HepG2 (cell line): ENCODE measurements around the gene PLXNB2. TPM values are rescaled to one million over a fixed set of nuclear protein-coding genes. Genes with fewer than 3 reads are reported as not detected.

Experiments
- FLYWCH1 ChIP-seq: sonication (generic); formaldehyde crosslinking; IDR thresholded peaks from 2 replicates; pipeline ENCODE4 v1.8.1; 2023; ENCODE audit warnings: mild to moderate bottlenecking, missing genetic modification reagents
- FOXA1 ChIP-seq, 2 experiments: fragments of 450-650 bp in 1 of 2; sonication (generic) in 1 of 2; formaldehyde crosslinking in 1 of 2; IDR thresholded peaks; 2 replicates each; pipeline versions ENCODE4 v1.4.0 to v1.6.1; 2016 to 2020; ENCODE audit warnings: missing genetic modification reagents in 1 of 2
- HIVEP1 ChIP-seq: sonication (generic); formaldehyde crosslinking; IDR thresholded peaks from 2 replicates; pipeline ENCODE4 v1.4.0; 2020; ENCODE audit warnings: mild to moderate bottlenecking, missing genetic modification reagents
- NBN ChIP-seq: fragments of 450-650 bp; conservative IDR thresholded peaks from 2 replicates; pipeline ENCODE4 v1.6.1; 2017
- NCOA2 ChIP-seq: sonication (generic); formaldehyde crosslinking; IDR thresholded peaks from 2 replicates; pipeline ENCODE4 v1.8.0; 2022; ENCODE audit warnings: inconsistent platforms
- PRPF4 ChIP-seq: fragments of 200-400 bp; formaldehyde crosslinking; IDR thresholded peaks from 2 replicates; pipeline ENCODE4 v1.6.1; 2016; ENCODE audit warnings: low read length, low read depth; ENCODE audit not compliant: poor library complexity, severe bottlenecking
- SRSF1 ChIP-seq: fragments of 200-400 bp; formaldehyde crosslinking; optimal IDR thresholded peaks from 2 replicates; pipeline ENCODE3; 2017; ENCODE audit warnings: mild to moderate bottlenecking, low read depth, low read length, moderate library complexity
- ZBTB7A ChIP-seq: sonication (generic); formaldehyde crosslinking; IDR thresholded peaks from 2 replicates; pipeline ENCODE4 v1.8.0; 2022; ENCODE audit warnings: mild to moderate bottlenecking, missing genetic modification reagents
- ZNF20 ChIP-seq: sonication (generic); formaldehyde crosslinking; IDR thresholded peaks from 2 replicates; pipeline ENCODE4 v1.4.0; 2020; ENCODE audit warnings: mild to moderate bottlenecking, moderate library complexity, missing genetic modification reagents
- ZNF264 ChIP-seq: sonication (generic); formaldehyde crosslinking; IDR thresholded peaks from 2 replicates; pipeline ENCODE4 v1.4.0; 2020; ENCODE audit warnings: missing genetic modification reagents
- ZNF281 ChIP-seq: sonication (generic); formaldehyde crosslinking; IDR thresholded peaks from 2 replicates; pipeline ENCODE4 v1.4.0; 2020; ENCODE audit warnings: missing genetic modification reagents, borderline replicate concordance
- ZNF569 ChIP-seq: sonication (generic); formaldehyde crosslinking; IDR thresholded peaks from 2 replicates; pipeline ENCODE4 v1.5.0; 2020; ENCODE audit warnings: mild to moderate bottlenecking, missing genetic modification reagents, moderate library complexity, borderline replicate concordance
- ZNF713 ChIP-seq: sonication (generic); formaldehyde crosslinking; IDR thresholded peaks from 2 replicates; pipeline ENCODE4 v1.4.0; 2020; ENCODE audit warnings: mild to moderate bottlenecking, missing genetic modification reagents
- ZNF747 ChIP-seq: sonication (generic); formaldehyde crosslinking; IDR thresholded peaks from 2 replicates; pipeline ENCODE4 v1.8.1; 2023; ENCODE audit warnings: missing genetic modification reagents, mild to moderate bottlenecking, borderline replicate concordance
- ZNF772 ChIP-seq: sonication (generic); formaldehyde crosslinking; IDR thresholded peaks from 2 replicates; pipeline ENCODE4 v1.5.0; 2020; ENCODE audit warnings: mild to moderate bottlenecking, missing genetic modification reagents
- polyA plus RNA-seq, 8 experiments: library from polyadenylated mRNA; depleted of rRNA in 3 of 8; stranded (reverse) in 7 of 8; unstranded in 1 of 8; fragments of >200 nt; fragmentation: Illumina TruSeq in 4 of 8; extraction: Trizol in 4 of 8; gene quantifications; 2 replicates each; pipeline versions ENCODE4 v1.2.1 to v1.2.3, GENCODE V29; 2011 to 2016; ENCODE audit warnings: low read depth in 4 of 8, missing spikeins in 1 of 8, mixed read lengths in 1 of 8; ENCODE audit not compliant: insufficient read depth in 1 of 8
- total RNA-seq, 5 experiments: library from RNA; depleted of rRNA; stranded (reverse); fragments of >200 nt; fragmentation: Illumina TruSeq; extraction: Trizol; gene quantifications; 2 replicates each; pipeline ENCODE4 v1.2.3, GENCODE V29; 2016; ENCODE audit warnings: low read depth in 1 of 5
- TF ChIP-seq, protein P1 (sequence below): sonication (generic); formaldehyde crosslinking; IDR thresholded peaks from 2 replicates; pipeline ENCODE4 v1.4.0; 2020; ENCODE audit warnings: mild to moderate bottlenecking, missing genetic modification reagents
- TF ChIP-seq, protein P2 (sequence below): IDR thresholded peaks from 2 replicates; pipeline ENCODE4 v1.6.1; 2016; ENCODE audit warnings: low read depth, control low read depth
- TF ChIP-seq, protein P3 (sequence below): fragments of 450-650 bp; IDR thresholded peaks from 2 replicates; pipeline ENCODE4 v1.6.1; 2017; ENCODE audit warnings: mild to moderate bottlenecking
- TF ChIP-seq, protein P4 (sequence below): sonication (generic); formaldehyde crosslinking; IDR thresholded peaks from 2 replicates; pipeline ENCODE4 v1.4.0; 2020; ENCODE audit warnings: missing genetic modification reagents

PLXNB2 gene
- total and polyA plus RNA-seq, 2 of the 13 experiments (the other 11 are each of a cell fraction or from before 2014, with no cell fraction given) = 32.6 to 68.9 TPM

DNA sequence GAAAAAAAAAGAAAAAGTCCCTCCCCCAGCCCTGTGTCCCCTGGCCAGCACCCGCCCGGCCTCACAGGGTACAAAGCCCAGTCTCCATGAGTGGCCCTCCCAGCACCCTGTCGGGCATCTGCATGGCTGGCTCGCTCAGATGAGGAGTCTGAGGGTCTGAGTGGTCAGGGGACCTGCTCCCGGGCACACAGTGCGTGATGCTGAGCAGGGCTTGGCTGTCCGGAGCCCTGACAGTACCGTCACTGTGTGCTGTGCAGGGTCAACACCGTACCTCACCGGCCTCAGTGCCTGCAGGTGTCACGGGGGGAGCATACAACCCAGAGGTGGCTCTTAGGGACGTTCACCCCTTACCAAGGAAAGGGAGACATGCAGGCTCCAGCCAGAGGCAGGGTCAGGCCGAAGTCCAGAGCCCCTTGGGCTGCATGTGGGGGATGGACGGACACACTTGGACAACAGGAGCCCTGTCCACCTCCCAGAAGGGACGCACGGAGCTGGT lies 3.6 kb upstream of the PLXNB2 start (continued):
- TF ChIP-seq, protein P1, sequence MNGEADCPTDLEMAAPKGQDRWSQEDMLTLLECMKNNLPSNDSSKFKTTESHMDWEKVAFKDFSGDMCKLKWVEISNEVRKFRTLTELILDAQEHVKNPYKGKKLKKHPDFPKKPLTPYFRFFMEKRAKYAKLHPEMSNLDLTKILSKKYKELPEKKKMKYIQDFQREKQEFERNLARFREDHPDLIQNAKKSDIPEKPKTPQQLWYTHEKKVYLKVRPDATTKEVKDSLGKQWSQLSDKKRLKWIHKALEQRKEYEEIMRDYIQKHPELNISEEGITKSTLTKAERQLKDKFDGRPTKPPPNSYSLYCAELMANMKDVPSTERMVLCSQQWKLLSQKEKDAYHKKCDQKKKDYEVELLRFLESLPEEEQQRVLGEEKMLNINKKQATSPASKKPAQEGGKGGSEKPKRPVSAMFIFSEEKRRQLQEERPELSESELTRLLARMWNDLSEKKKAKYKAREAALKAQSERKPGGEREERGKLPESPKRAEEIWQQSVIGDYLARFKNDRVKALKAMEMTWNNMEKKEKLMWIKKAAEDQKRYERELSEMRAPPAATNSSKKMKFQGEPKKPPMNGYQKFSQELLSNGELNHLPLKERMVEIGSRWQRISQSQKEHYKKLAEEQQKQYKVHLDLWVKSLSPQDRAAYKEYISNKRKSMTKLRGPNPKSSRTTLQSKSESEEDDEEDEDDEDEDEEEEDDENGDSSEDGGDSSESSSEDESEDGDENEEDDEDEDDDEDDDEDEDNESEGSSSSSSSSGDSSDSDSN (CRISPR knock-in tag) = peak; percentile 65
- no peak for TF ChIP-seq ZNF569 (CRISPR knock-in tag)
- no peak for TF ChIP-seq FLYWCH1 (CRISPR knock-in tag)
- TF ChIP-seq, protein P2, sequence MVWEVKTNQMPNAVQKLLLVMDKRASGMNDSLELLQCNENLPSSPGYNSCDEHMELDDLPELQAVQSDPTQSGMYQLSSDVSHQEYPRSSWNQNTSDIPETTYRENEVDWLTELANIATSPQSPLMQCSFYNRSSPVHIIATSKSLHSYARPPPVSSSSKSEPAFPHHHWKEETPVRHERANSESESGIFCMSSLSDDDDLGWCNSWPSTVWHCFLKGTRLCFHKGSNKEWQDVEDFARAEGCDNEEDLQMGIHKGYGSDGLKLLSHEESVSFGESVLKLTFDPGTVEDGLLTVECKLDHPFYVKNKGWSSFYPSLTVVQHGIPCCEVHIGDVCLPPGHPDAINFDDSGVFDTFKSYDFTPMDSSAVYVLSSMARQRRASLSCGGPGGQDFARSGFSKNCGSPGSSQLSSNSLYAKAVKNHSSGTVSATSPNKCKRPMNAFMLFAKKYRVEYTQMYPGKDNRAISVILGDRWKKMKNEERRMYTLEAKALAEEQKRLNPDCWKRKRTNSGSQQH (CRISPR knock-in tag) = no peak; the same call in 1 of the 2 replicates
- no peak for TF ChIP-seq ZNF747 (CRISPR knock-in tag)
- no peak; the same call in 1 of the 2 replicates for TF ChIP-seq HIVEP1 (CRISPR knock-in tag)
- TF ChIP-seq NCOA2 (CRISPR knock-in tag) = no peak
- TF ChIP-seq ZNF264 (CRISPR knock-in tag) = no peak
- TF ChIP-seq ZNF281 (CRISPR knock-in tag) = peak; percentile 73
- no peak for TF ChIP-seq ZNF713
- TF ChIP-seq FOXA1 (IDR thresholded peaks at IDR 0.05) = no peak
- TF ChIP-seq FOXA1 (CRISPR knock-in tag; IDR thresholded peaks at IDR 0.05) = 0 out of 2 replicates have a peak, but pooled peaks have one; percentile 26
- TF ChIP-seq NBN = no peak
- TF ChIP-seq, protein P3, sequence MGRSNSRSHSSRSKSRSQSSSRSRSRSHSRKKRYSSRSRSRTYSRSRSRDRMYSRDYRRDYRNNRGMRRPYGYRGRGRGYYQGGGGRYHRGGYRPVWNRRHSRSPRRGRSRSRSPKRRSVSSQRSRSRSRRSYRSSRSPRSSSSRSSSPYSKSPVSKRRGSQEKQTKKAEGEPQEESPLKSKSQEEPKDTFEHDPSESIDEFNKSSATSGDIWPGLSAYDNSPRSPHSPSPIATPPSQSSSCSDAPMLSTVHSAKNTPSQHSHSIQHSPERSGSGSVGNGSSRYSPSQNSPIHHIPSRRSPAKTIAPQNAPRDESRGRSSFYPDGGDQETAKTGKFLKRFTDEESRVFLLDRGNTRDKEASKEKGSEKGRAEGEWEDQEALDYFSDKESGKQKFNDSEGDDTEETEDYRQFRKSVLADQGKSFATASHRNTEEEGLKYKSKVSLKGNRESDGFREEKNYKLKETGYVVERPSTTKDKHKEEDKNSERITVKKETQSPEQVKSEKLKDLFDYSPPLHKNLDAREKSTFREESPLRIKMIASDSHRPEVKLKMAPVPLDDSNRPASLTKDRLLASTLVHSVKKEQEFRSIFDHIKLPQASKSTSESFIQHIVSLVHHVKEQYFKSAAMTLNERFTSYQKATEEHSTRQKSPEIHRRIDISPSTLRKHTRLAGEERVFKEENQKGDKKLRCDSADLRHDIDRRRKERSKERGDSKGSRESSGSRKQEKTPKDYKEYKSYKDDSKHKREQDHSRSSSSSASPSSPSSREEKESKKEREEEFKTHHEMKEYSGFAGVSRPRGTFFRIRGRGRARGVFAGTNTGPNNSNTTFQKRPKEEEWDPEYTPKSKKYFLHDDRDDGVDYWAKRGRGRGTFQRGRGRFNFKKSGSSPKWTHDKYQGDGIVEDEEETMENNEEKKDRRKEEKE = no peak
- no peak for TF ChIP-seq ZNF772 (CRISPR knock-in tag)
- TF ChIP-seq PRPF4 = no peak
- TF ChIP-seq ZNF20 (CRISPR knock-in tag) = no peak
- TF ChIP-seq, protein P4, sequence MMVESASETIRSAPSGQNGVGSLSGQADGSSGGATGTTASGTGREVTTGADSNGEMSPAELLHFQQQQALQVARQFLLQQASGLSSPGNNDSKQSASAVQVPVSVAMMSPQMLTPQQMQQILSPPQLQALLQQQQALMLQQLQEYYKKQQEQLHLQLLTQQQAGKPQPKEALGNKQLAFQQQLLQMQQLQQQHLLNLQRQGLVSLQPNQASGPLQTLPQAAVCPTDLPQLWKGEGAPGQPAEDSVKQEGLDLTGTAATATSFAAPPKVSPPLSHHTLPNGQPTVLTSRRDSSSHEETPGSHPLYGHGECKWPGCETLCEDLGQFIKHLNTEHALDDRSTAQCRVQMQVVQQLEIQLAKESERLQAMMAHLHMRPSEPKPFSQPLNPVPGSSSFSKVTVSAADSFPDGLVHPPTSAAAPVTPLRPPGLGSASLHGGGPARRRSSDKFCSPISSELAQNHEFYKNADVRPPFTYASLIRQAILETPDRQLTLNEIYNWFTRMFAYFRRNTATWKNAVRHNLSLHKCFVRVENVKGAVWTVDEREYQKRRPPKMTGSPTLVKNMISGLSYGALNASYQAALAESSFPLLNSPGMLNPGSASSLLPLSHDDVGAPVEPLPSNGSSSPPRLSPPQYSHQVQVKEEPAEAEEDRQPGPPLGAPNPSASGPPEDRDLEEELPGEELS (CRISPR knock-in tag) = no peak
- TF ChIP-seq SRSF1 = no peak
- 0 out of 2 replicates have a peak, but pooled peaks have one; percentile 26 for TF ChIP-seq ZBTB7A (CRISPR knock-in tag)
